Neural cell (in vitro differentiated cells): ENCODE measurements around the gene STIM1. TPM values are rescaled to one million over a fixed set of nuclear protein-coding genes. Genes with fewer than 3 reads are reported as not detected.

Experiments
- H2AFZ ChIP-seq: fragments of 200-600, 300-800 bp; sonication (generic), shearing (Covaris generic); 2 replicates; pipeline ENCODE4 v1.6.0; 2014; ENCODE audit warnings: low read depth, mild to moderate bottlenecking, antibody characterized with exemption, low read length, moderate library complexity
- H3F3A ChIP-seq: fragments of 200-600 bp; shearing (Covaris generic); 2 replicates; pipeline ENCODE4 v1.6.1; 2016; ENCODE audit warnings: mild to moderate bottlenecking, moderate library complexity, mixed read lengths, antibody characterized with exemption, low read length; ENCODE audit not compliant: insufficient read depth, poor library complexity, severe bottlenecking
- H3K27ac ChIP-seq: fragments of 200-600, 300-800 bp; sonication (generic), shearing (Covaris generic); 2 replicates; pipeline ENCODE4 v1.5.1; 2014; ENCODE audit warnings: mild to moderate bottlenecking, low read length, moderate library complexity
- H3K27me3 ChIP-seq: fragments of 300-800, 200-600 bp; sonication (generic), shearing (Covaris generic); 2 replicates; pipeline ENCODE4 v1.6.0; 2014; ENCODE audit warnings: mild to moderate bottlenecking, low read depth, low read length, moderate library complexity; ENCODE audit not compliant: insufficient read depth
- H3K36me3 ChIP-seq: fragments of 300-800, 200-600 bp; sonication (generic), shearing (Covaris generic); 2 replicates; pipeline ENCODE4 v1.5.1; 2014; ENCODE audit warnings: mild to moderate bottlenecking, antibody characterized with exemption, low read length, moderate library complexity; ENCODE audit not compliant: insufficient read depth
- H3K4me2 ChIP-seq: fragments of 300-800, 200-600 bp; sonication (generic), shearing (Covaris generic); 2 replicates; pipeline ENCODE4 v1.6.0; 2014; ENCODE audit warnings: mild to moderate bottlenecking, low read length
- H3K4me3 ChIP-seq: fragments of 300-800, 200-600 bp; sonication (generic), shearing (Covaris generic); 2 replicates; pipeline ENCODE4 v1.5.1; 2014; ENCODE audit warnings: mild to moderate bottlenecking, low read length, moderate library complexity
- H3K79me2 ChIP-seq: fragments of 200-600 bp; shearing (Covaris generic); replicated peaks from 2 replicates; pipeline ENCODE4 v1.6.0; 2014; ENCODE audit warnings: mild to moderate bottlenecking, low read length, moderate library complexity; ENCODE audit not compliant: insufficient read depth
- H3K9ac ChIP-seq: fragments of 300-800, 200-600 bp; sonication (generic), shearing (Covaris generic); 2 replicates; pipeline ENCODE4 v1.6.1; 2016; ENCODE audit warnings: mild to moderate bottlenecking, low read length, mixed read lengths
- H3K9me2 ChIP-seq: fragments of 200-600 bp; shearing (Covaris generic); 2 replicates; pipeline ENCODE4 v1.6.1; 2016; ENCODE audit warnings: mild to moderate bottlenecking, low read length, mixed read lengths; ENCODE audit not compliant: insufficient read depth
- H3K9me3 ChIP-seq: fragments of 200-600, 300-800 bp; sonication (generic), shearing (Covaris generic); 2 replicates; pipeline ENCODE4 v1.6.1; 2016; ENCODE audit warnings: mild to moderate bottlenecking, mixed run types, low read length, moderate library complexity, mixed read lengths
- H4K20me1 ChIP-seq: fragments of 200-600 bp; shearing (Covaris generic); 2 replicates; pipeline ENCODE4 v1.6.1; 2016; ENCODE audit warnings: mild to moderate bottlenecking, mixed run types; ENCODE audit not compliant: insufficient read depth
- CTCF ChIP-seq: fragments of 450-650 bp; IDR thresholded peaks from 2 replicates; pipeline ENCODE4 v1.5.1; 2014; ENCODE audit warnings: antibody characterized with exemption, mild to moderate bottlenecking, moderate library complexity; ENCODE audit not compliant: poor library complexity, severe bottlenecking
- EP300 ChIP-seq: fragments of 450-650 bp; conservative IDR thresholded peaks from 2 replicates; pipeline ENCODE4 v1.6.1; 2014; ENCODE audit warnings: antibody characterized with exemption, mild to moderate bottlenecking, moderate library complexity; ENCODE audit not compliant: poor library complexity, severe bottlenecking
- EZH2 ChIP-seq: fragments of 200-600, 300-800 bp; shearing (Covaris generic), sonication (generic); IDR thresholded peaks from 2 replicates; pipeline ENCODE4 v1.6.1; 2014; ENCODE audit warnings: antibody characterized with exemption, low read length, borderline replicate concordance, mild to moderate bottlenecking; ENCODE audit not compliant: insufficient read depth, poor library complexity, severe bottlenecking
- MXI1 ChIP-seq: fragments of 450-650 bp; conservative IDR thresholded peaks from 2 replicates; pipeline ENCODE4 v1.6.1; 2014; ENCODE audit warnings: antibody characterized with exemption, mild to moderate bottlenecking; ENCODE audit not compliant: poor library complexity, severe bottlenecking
- POLR2AphosphoS5 ChIP-seq: IDR thresholded peaks from 2 replicates; pipeline ENCODE4 v1.6.1; 2012
- RAD21 ChIP-seq: fragments of 450-650 bp; conservative IDR thresholded peaks from 2 replicates; pipeline ENCODE4 v1.6.1; 2014; ENCODE audit warnings: antibody characterized with exemption, mild to moderate bottlenecking, moderate library complexity
- SMC3 ChIP-seq: fragments of 450-650 bp; conservative IDR thresholded peaks from 2 replicates; pipeline ENCODE4 v1.6.1; 2014; ENCODE audit warnings: antibody characterized with exemption, mild to moderate bottlenecking, moderate library complexity; ENCODE audit not compliant: poor library complexity
- TAF1 ChIP-seq: IDR thresholded peaks from 2 replicates; pipeline ENCODE4 v1.6.1; 2012; ENCODE audit warnings: low read depth
- polyA plus RNA-seq: library from polyadenylated mRNA; depleted of rRNA; stranded (reverse); fragments of >200 nt; gene quantifications from 2 replicates; pipeline ENCODE4 v1.2.3, GENCODE V29; 2014
- TF ChIP-seq, protein P1 (sequence below): IDR thresholded peaks from 2 replicates; pipeline ENCODE4 v1.6.1; 2012; ENCODE audit warnings: borderline replicate concordance

Gene STIM1
- polyA plus RNA-seq, 1 donor from 2014 or later = 14.5 TPM

DNA sequence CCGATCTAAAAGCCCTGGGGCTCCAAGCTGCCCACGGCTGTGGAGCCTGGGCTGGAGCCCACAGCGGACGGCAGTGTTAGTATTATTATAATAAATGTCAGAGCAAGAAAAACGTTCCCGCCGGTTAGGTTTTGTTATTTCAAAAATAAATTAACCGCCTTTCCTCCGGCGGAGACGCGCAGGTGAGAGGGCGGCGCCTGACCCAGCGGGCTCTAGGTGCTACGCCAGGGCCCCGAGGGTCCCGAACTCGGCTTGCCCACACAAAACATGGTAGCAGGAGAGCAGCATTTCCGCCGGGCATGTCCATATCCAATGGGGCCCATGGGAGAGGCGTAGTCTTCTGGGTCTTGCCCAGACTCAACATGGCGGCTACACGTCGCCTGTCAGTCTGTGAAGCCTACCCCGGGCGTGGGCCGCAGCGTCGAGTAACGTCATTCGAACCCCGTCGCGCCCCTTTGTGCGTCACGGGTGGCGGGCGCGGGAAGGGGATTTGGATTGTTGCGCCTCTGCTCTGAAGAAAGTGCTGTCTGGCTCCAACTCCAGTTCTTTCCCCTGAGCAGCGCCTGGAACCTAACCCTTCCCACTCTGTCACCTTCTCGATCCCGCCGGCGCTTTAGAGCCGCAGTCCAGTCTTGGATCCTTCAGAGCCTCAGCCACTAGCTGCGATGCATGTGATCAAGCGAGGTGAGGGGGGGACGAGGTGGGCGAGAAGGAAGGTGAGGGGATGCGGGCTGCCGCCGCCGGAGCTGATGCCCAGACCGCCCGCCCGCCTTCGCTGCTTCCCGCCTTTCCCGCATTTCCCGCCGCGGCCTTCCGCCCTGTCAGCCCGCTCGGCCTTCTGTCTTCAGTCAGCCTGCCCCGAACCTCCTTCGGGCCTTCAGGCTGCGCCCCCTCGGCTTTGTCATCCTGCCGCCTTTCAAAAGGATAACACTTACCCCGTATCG lies 239.2 kb downstream of the STIM1 start, which contains the start of gene RRM1:
RRM1 (plus strand) TSS at position 452 of the 944 bp plus-strand sequence; CDS start at position 666, 214 bp downstream.
- TF ChIP-seq EZH2 (no peak), RAD21 (no peak), MXI1 (peak; percentile 93), TAF1 (no peak), POLR2AphosphoS5 (peak; percentile 90), CTCF (peak; percentile 20), EP300 (peak; percentile 83), SMC3 (no peak)
- TF ChIP-seq, protein P1, sequence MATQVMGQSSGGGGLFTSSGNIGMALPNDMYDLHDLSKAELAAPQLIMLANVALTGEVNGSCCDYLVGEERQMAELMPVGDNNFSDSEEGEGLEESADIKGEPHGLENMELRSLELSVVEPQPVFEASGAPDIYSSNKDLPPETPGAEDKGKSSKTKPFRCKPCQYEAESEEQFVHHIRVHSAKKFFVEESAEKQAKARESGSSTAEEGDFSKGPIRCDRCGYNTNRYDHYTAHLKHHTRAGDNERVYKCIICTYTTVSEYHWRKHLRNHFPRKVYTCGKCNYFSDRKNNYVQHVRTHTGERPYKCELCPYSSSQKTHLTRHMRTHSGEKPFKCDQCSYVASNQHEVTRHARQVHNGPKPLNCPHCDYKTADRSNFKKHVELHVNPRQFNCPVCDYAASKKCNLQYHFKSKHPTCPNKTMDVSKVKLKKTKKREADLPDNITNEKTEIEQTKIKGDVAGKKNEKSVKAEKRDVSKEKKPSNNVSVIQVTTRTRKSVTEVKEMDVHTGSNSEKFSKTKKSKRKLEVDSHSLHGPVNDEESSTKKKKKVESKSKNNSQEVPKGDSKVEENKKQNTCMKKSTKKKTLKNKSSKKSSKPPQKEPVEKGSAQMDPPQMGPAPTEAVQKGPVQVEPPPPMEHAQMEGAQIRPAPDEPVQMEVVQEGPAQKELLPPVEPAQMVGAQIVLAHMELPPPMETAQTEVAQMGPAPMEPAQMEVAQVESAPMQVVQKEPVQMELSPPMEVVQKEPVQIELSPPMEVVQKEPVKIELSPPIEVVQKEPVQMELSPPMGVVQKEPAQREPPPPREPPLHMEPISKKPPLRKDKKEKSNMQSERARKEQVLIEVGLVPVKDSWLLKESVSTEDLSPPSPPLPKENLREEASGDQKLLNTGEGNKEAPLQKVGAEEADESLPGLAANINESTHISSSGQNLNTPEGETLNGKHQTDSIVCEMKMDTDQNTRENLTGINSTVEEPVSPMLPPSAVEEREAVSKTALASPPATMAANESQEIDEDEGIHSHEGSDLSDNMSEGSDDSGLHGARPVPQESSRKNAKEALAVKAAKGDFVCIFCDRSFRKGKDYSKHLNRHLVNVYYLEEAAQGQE = peak; percentile 56
- peak within 1 kb of the TSS; percentile 93 for H3K4me3 ChIP-seq
- H2AFZ ChIP-seq = peak within 1 kb of the TSS; percentile 97
- no peaks in the 10 kb centered on the region for H3K36me3 ChIP-seq
- peak within 1 kb of the TSS; percentile 88 for H3K9ac ChIP-seq
- H3K27me3 ChIP-seq = no peaks in the 10 kb centered on the region
- H3K4me2 ChIP-seq = peak within 1 kb of the TSS; percentile 99
- H3K27ac ChIP-seq = peak within 1 kb of the TSS; percentile 92
- no peaks in the 10 kb centered on the region for H3K9me3 ChIP-seq
- no peaks in the 10 kb centered on the region for H4K20me1 ChIP-seq
- H3F3A ChIP-seq = no peaks in the 10 kb centered on the region
- H3K79me2 ChIP-seq = peaks cover 34% of the 10 kb centered on the region
- no peaks in the 10 kb centered on the region for H3K9me2 ChIP-seq

DNA sequence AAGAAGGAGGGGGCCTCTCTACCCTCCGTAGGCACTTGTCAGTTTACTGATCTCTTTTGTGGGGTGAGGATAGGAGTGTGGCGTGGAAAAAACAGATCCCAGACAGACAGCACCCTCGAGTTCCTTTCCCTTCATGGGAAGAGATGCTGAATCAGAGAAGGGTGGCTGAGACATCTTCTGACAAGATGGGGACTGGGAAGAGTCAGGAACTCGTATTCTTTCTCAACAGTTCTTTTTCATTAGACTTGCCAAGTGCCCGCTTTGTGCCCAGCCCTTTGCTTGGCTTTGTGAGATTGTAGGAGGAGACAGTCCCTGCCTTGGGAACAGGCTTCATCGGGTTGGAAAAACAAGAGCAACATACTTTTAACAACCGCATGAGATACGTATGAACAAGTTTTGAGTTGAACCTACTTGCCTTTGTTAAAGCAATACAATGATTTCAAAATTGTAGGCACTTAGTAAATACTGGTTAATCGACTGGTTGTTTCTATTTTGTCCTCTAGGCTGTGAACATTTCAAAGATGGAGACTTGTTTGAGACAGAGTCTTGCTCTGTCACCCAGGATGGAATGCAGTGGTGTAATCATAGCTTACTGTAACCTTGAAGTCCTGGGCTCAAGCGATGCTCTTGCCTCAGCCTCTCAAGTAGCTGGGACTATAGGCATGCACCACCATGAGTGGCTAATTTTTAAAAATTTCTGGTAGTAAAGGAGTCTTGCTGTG lies 240.2 kb downstream of the STIM1 start:
- peak overlapping the region; percentile 88 for H3K9ac ChIP-seq
- TF ChIP-seq, protein P1 = no peak

More for the DNA sequence above, 240.2 kb downstream of the STIM1 start:
- peak overlapping the region; percentile 92 for H3K27ac ChIP-seq
- peak overlapping the region; percentile 97 for H2AFZ ChIP-seq
- peaks cover 38% of the 10 kb centered on the region for H3K79me2 ChIP-seq
- no peaks in the 10 kb centered on the region for H3K9me3 ChIP-seq
- H3K9me2 ChIP-seq = no peaks in the 10 kb centered on the region
- no peaks in the 10 kb centered on the region for H3K36me3 ChIP-seq
- peak overlapping the region; percentile 99 for H3K4me2 ChIP-seq
- no peaks in the 10 kb centered on the region for H3K27me3 ChIP-seq
- H4K20me1 ChIP-seq = no peaks in the 10 kb centered on the region
- H3F3A ChIP-seq = no peaks in the 10 kb centered on the region
- peak overlapping the region; percentile 93 for H3K4me3 ChIP-seq
